ENCODE results near the gene RASSF5.

- TF ChIP-seq REST (IDR thresholded peaks at IDR 0.05; ENCODE audit: borderline replicate concordance) (no peak), CTCF (IDR thresholded peaks at IDR 0.05; ENCODE audit: poor library complexity, severe bottlenecking) (no peak)
These were observed 39.8 kb downstream of the RASSF5 start for GRCh38 chr1:206547104-206547503.

Measured in neural cell (in vitro differentiated cells).